Smooth muscle cell (in vitro differentiated cells): ENCODE measurements around the gene PYGB. TPM values are rescaled to one million over a fixed set of nuclear protein-coding genes. Genes with fewer than 3 reads are reported as not detected.

ENCODE experiments used
- DNase-seq: peaks from one replicate; lab custom pipeline; 2025; ENCODE audit not compliant: unreplicated experiment; lab: John Stamatoyannopoulos, UW
- H2AFZ ChIP-seq: fragments of 200-600 bp; sonication (generic); 2 replicates; pipeline ENCODE4 v1.6.0; 2016; ENCODE audit warnings: antibody characterized with exemption, low read depth, mild to moderate bottlenecking
- H3F3A ChIP-seq: fragments of 200-600 bp; sonication (generic); 2 replicates; pipeline ENCODE4 v1.6.0; 2017; ENCODE audit warnings: antibody characterized with exemption, low read depth
- H3K27ac ChIP-seq: fragments of 200-600 bp; sonication (generic); 2 replicates; pipeline ENCODE4 v1.5.1; 2016; ENCODE audit warnings: low read depth, mild to moderate bottlenecking
- H3K27me3 ChIP-seq: fragments of 200-600 bp; sonication (generic); 2 replicates; pipeline ENCODE4 v1.6.1; 2016; ENCODE audit warnings: low read depth, mild to moderate bottlenecking
- H3K36me3 ChIP-seq: fragments of 200-600 bp; sonication (generic); 2 replicates; pipeline ENCODE4 v1.5.1; 2016; ENCODE audit warnings: low read depth
- H3K4me1 ChIP-seq: fragments of 200-600 bp; sonication (generic); 2 replicates; pipeline ENCODE4 v1.5.1; 2016; ENCODE audit warnings: low read depth
- H3K4me2 ChIP-seq: fragments of 200-600 bp; sonication (generic); 2 replicates; pipeline ENCODE4 v1.6.0; 2016; ENCODE audit warnings: mild to moderate bottlenecking
- H3K4me3 ChIP-seq: fragments of 200-600 bp; sonication (generic); 2 replicates; pipeline ENCODE4 v1.5.1; 2016; ENCODE audit warnings: mild to moderate bottlenecking
- H3K79me2 ChIP-seq: fragments of 200-600 bp; sonication (generic); 2 replicates; pipeline ENCODE4 v1.6.0; 2016; ENCODE audit warnings: low read depth, mild to moderate bottlenecking
- H3K9ac ChIP-seq: fragments of 200-600 bp; sonication (generic); 2 replicates; pipeline ENCODE4 v1.6.0; 2016; ENCODE audit warnings: low read depth
- H3K9me3 ChIP-seq: fragments of 200-600 bp; sonication (generic); replicated peaks from 2 replicates; pipeline ENCODE4 v1.5.1; 2016; ENCODE audit warnings: low read depth
- H4K20me1 ChIP-seq: fragments of 200-600 bp; sonication (generic); 2 replicates; pipeline ENCODE4 v1.6.0; 2016; ENCODE audit warnings: low read depth
- CTCF ChIP-seq: fragments of 200-600 bp; sonication (generic); IDR thresholded peaks from 2 replicates; pipeline ENCODE4 v1.5.1; 2017; ENCODE audit warnings: borderline replicate concordance, mild to moderate bottlenecking, antibody characterized with exemption; ENCODE audit not compliant: insufficient read depth, poor library complexity, severe bottlenecking
- WGBS: methylation state at CpG from one replicate; pipeline ENCODE4 v1.1.7; 2016; ENCODE audit warnings: low lambda C conversion rate; 5-methylcytosine and 5-hydroxymethylcytosine counted together
- polyA plus RNA-seq: library from polyadenylated mRNA; unstranded; fragments of >200 nt; fragmentation: Nextera tagmentation; extraction: Ambion mirVana; gene quantifications from 2 replicates; pipeline ENCODE4 v1.2.1, GENCODE V29; 2016
- total RNA-seq: library from RNA; depleted of rRNA; stranded (reverse); fragments of >200 nt; gene quantifications from 2 replicates; pipeline ENCODE4 v1.2.3, GENCODE V29; 2014

Gene PYGB
- total and polyA plus RNA-seq, 2 experiments from 2014 or later = 31.8 to 39.4 TPM

- H3F3A ChIP-seq = no peaks in the 10 kb centered on the region
Observed at GRCh38 chr20:25338112-25339023, 90.5 kb downstream of the PYGB start.

GRCh38 chr20:25339608-25340007 is 91.7 kb downstream of the PYGB start:
- TF ChIP-seq CTCF = no peak
- Histone ChIP-seq H3K4me2 (no peak overlapping the region), H3F3A (no peaks in the 10 kb centered on the region), H3K36me3 (no peaks in the 10 kb centered on the region), H2AFZ (no peak overlapping the region), H3K27ac (no peak overlapping the region), H3K79me2 (peaks cover 15% of the 10 kb centered on the region), H3K9ac (no peak overlapping the region), H3K4me3 (no peak overlapping the region), H3K9me3 (no peaks in the 10 kb centered on the region), H3K4me1 (no peaks in the 10 kb centered on the region), H3K27me3 (no peaks in the 10 kb centered on the region), H4K20me1 (peaks cover 37% of the 10 kb centered on the region)
- DNase-seq = no peak
- WGBS = 75% methylated on average over 12 of the region's 12 CpGs

More at GRCh38 chr20:25338112-25339023, 90.5 kb downstream of the PYGB start:
- Histone ChIP-seq H3K79me2 (peaks cover 15% of the 10 kb centered on the region), H3K4me1 (no peaks in the 10 kb centered on the region), H2AFZ (no peak overlapping the region), H4K20me1 (peaks cover 33% of the 10 kb centered on the region), H3K27ac (no peak overlapping the region), H3K9ac (no peak overlapping the region), H3K4me3 (no peak overlapping the region), H3K9me3 (no peaks in the 10 kb centered on the region), H3K27me3 (no peaks in the 10 kb centered on the region), H3K4me2 (no peak overlapping the region), H3K36me3 (no peaks in the 10 kb centered on the region)
- DNase-seq = no peak
- TF ChIP-seq CTCF = no peak
- WGBS = 93% methylated on average over 11 of the region's 11 CpGs

- Histone ChIP-seq H4K20me1 (peaks cover 41% of the 10 kb centered on the region), H3K4me3 (no peak overlapping the region), H3K79me2 (peaks cover 17% of the 10 kb centered on the region), H3K4me2 (no peak overlapping the region), H3K4me1 (no peaks in the 10 kb centered on the region), H3K9me3 (no peaks in the 10 kb centered on the region), H3K36me3 (no peaks in the 10 kb centered on the region), H3K27ac (no peak overlapping the region), H2AFZ (no peak overlapping the region), H3F3A (no peaks in the 10 kb centered on the region), H3K27me3 (no peaks in the 10 kb centered on the region), H3K9ac (no peak overlapping the region)
- TF ChIP-seq CTCF = no peak
- WGBS = 68% methylated on average over 1 of the region's 1 CpG
- DNase-seq = no peak
Observed at GRCh38 chr20:25340380-25340779, 92.5 kb downstream of the PYGB start.
